Suprapubic skin (tissue), 3 donors: ENCODE measurements around the gene BCCIP.

ENCODE experiments used
- CTCF ChIP-seq, 2 donors: fragments of 200-600 bp in 1 of 2; fragments of 450-650 bp in 1 of 2; sonication (generic) in 1 of 2; IDR thresholded peaks; one replicate each; pipeline ENCODE4 v1.5.1; 2016 to 2019; ENCODE audit warnings: antibody characterized with exemption in 2 of 2, mild to moderate bottlenecking in 1 of 2, moderate library complexity in 1 of 2
- EP300 ChIP-seq: sonication (generic); formaldehyde crosslinking; IDR thresholded peaks from one replicate; pipeline ENCODE4 v1.6.1; 2017; ENCODE audit warnings: antibody characterized with exemption
- POLR2A ChIP-seq, 2 donors: fragments of 450-650 bp; IDR thresholded peaks; one replicate each; pipeline ENCODE4 v1.6.1; 2017; ENCODE audit warnings: antibody characterized with exemption in 2 of 2, mild to moderate bottlenecking in 2 of 2, moderate library complexity in 2 of 2

DNA sequence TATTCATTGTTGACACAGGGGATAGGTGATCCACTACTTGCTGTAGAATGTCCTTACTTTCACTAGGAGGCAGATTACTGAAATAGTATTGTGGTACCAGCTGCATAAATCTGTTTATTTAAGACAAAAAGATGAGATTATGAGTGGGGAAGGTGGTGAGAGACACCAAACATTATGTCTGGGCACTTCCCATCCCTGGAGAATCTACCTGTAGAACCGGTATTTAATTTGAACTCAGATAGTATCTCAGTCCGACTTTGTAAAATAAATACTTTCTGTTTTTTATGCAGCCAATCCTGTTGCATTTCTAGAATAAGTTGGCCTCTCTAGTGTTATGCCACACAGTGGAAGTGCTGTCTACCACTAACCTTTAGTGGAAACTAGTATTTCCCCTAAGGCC lies 13.4 kb downstream of the BCCIP start:
- no peak for TF ChIP-seq CTCF (IDR thresholded peaks at IDR 0.05)
- TF ChIP-seq EP300 = no peak
- no peak for TF ChIP-seq POLR2A (IDR thresholded peaks at IDR 0.05)
